DOHH2 (cell line): ENCODE results near the gene AFF1.

Experiments
- CTCF ChIP-seq: fragments of 200-600 bp; sonication (generic); IDR thresholded peaks from one replicate; pipeline ENCODE4 v1.5.1; 2014; ENCODE audit warnings: antibody characterized with exemption, mild to moderate bottlenecking, low read depth, low read length; ENCODE audit not compliant: poor library complexity, severe bottlenecking
- EZH2phosphoT487 ChIP-seq: fragments of 200-600 bp; sonication (generic); IDR thresholded peaks from 2 replicates; pipeline ENCODE4 v1.6.1; 2017; ENCODE audit warnings: borderline replicate concordance, mild to moderate bottlenecking, antibody characterized with exemption, low read length, moderate library complexity, mixed read lengths

GRCh38 chr4:87108142-87108546 lies 173.3 kb downstream of the AFF1 start:
- TF ChIP-seq CTCF, result no peak
- no peak for TF ChIP-seq EZH2phosphoT487
